ENCODE data around the gene FAM168A. TPM values are rescaled to one million over a fixed set of nuclear protein-coding genes. Genes with fewer than 3 reads are reported as not detected.

Gene FAM168A
- total and polyA plus RNA-seq, 2 of the 8 experiments (the other 6 are each of a cell fraction or from before 2014, with no cell fraction given): 17.1 to 21.6 TPM

DNA sequence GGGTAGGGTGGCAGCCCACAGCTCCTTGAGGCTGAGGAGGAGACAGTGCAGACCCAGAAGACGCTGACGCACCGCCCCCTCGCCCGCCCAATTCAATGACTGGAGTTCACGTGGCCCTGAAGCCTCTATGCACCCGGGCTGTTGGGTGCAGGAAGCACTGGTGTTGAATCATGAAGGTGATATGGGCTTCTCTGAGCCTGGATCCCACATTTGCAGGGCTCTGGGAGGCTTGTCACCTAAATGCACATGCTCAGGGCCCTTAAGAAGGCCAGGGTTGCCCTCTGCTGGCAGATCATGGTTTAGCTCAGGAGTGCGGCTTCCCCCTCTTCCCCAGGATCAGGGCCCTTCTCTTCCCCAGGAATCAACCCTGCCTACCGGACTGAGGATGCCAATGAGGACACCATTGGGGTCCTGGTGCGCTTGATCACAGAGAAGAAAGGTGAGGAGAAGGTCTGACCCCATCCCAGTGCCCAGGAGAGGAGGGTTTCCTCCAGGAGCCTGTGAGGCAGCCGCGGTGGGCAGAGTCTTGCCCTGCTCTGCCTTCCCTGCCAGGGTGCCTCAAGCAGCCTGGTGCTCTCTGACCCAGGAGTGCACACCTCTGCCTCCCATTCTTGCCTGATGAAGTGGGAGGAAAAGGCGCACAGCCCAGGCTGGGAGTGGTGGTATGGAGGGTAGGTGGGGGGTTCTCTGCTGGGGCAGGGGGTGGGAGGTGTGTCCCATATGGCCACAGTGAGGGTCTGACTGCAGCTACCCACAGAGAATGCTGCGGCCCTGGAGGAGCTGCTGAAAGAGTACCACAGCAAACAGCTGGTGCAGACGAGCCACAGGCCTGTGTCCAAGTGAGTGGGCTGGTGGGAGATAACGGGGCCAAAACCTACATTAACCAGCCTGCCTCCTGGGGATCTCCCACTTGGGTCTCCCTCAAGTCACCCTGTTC is 204.2 kb downstream of the FAM168A start (continued):
- TF ChIP-seq HDAC2 (IDR thresholded peaks at IDR 0.05; ENCODE audit: borderline replicate concordance in 1 of 2, low read depth in 2 of 2, low read length in 2 of 2) (no peak), CEBPB (IDR thresholded peaks at IDR 0.05; ENCODE audit: low read depth, low read length) (no peak), RNF2 (IDR thresholded peaks at IDR 0.05; ENCODE audit: borderline replicate concordance, low read depth, low read length, missing control alignments, poor library complexity, severe bottlenecking) (no peak), RXRA (IDR thresholded peaks at IDR 0.05; ENCODE audit: insufficient read depth, low read depth, low read length) (no peak), BRCA1 (IDR thresholded peaks at IDR 0.05; ENCODE audit: low read depth, low read length) (no peak), FOSL1 (IDR thresholded peaks at IDR 0.05; ENCODE audit: insufficient read depth, low read depth, low read length) (no peak), BCL11A (IDR thresholded peaks at IDR 0.05; ENCODE audit: low read depth in 2 of 2, low read length in 2 of 2) (no peak), EGR1 (IDR thresholded peaks at IDR 0.05; ENCODE audit: borderline replicate concordance, low read depth, low read length) (no peak), PHF8 (conservative IDR thresholded peaks at IDR 0.05; ENCODE audit: low read depth, low read length) (no peak), KDM5A (IDR thresholded peaks at IDR 0.05; ENCODE audit: low read length) (no peak), ZNF274 (IDR thresholded peaks at IDR 0.05; ENCODE audit: borderline replicate concordance, extremely low read depth, low read length) (no peak), CBX5 (IDR thresholded peaks at IDR 0.05; ENCODE audit: low read depth, low read length) (no peak), CBX8 (IDR thresholded peaks at IDR 0.05; ENCODE audit: borderline replicate concordance, low read depth, low read length) (no peak), SP1 (IDR thresholded peaks at IDR 0.05; ENCODE audit: low read depth, low read length) (no peak), ATF2 (IDR thresholded peaks at IDR 0.05; ENCODE audit: low read length) (no peak), TCF12 (IDR thresholded peaks at IDR 0.05; ENCODE audit: low read depth, low read length) (no peak), CHD1 (IDR thresholded peaks at IDR 0.05; ENCODE audit: low read depth, low read length) (no peak), MAFK (IDR thresholded peaks at IDR 0.05; ENCODE audit: low read depth, low read length) (no peak)
- TF ChIP-seq, protein P1, sequence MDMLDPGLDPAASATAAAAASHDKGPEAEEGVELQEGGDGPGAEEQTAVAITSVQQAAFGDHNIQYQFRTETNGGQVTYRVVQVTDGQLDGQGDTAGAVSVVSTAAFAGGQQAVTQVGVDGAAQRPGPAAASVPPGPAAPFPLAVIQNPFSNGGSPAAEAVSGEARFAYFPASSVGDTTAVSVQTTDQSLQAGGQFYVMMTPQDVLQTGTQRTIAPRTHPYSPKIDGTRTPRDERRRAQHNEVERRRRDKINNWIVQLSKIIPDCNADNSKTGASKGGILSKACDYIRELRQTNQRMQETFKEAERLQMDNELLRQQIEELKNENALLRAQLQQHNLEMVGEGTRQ (IDR thresholded peaks at IDR 0.05; ENCODE audit: low read length): no peak
- TF ChIP-seq, protein P2, sequence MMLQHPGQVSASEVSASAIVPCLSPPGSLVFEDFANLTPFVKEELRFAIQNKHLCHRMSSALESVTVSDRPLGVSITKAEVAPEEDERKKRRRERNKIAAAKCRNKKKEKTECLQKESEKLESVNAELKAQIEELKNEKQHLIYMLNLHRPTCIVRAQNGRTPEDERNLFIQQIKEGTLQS (IDR thresholded peaks at IDR 0.05; ENCODE audit: insufficient read depth, low read depth, low read length): no peak

All from H1 (cell line).